ENCODE measurements around the gene POMT1.

- TF ChIP-seq, protein P1, sequence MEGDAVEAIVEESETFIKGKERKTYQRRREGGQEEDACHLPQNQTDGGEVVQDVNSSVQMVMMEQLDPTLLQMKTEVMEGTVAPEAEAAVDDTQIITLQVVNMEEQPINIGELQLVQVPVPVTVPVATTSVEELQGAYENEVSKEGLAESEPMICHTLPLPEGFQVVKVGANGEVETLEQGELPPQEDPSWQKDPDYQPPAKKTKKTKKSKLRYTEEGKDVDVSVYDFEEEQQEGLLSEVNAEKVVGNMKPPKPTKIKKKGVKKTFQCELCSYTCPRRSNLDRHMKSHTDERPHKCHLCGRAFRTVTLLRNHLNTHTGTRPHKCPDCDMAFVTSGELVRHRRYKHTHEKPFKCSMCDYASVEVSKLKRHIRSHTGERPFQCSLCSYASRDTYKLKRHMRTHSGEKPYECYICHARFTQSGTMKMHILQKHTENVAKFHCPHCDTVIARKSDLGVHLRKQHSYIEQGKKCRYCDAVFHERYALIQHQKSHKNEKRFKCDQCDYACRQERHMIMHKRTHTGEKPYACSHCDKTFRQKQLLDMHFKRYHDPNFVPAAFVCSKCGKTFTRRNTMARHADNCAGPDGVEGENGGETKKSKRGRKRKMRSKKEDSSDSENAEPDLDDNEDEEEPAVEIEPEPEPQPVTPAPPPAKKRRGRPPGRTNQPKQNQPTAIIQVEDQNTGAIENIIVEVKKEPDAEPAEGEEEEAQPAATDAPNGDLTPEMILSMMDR (IDR thresholded peaks at IDR 0.05), result no peak
- no peak for TF ChIP-seq POLR2A (IDR thresholded peaks at IDR 0.05)
These were observed 3.4 kb upstream of the POMT1 start for GRCh38 chr9:131499254-131499767.

All from body of pancreas (tissue), 4 donors.